G401.6 (cell line): ENCODE measurements around the gene KCNH2.
"Not testable (repeated sequence)": the region's sequence is repeated elsewhere in the genome, so short reads cannot be mapped to it uniquely, and the experiment has no call there.

Experiments
- FAIRE-seq: peaks from 2 replicates; lab custom pipeline; 2012; peaks lifted over from hg19 to GRCh38; lab: Jason Lieb, UNC

The KCNH2 gene

GRCh38 chr7:150978126-150978789 is at the start of gene KCNH2:
Gene KCNH2, minus strand, starts transcription at chr7:150978321. Its CDS starts 408 bp downstream, at chr7:150977913.
- no peak for FAIRE-seq

GRCh38 chr7:151027728-151028130 is 49.6 kb upstream of the KCNH2 start:
- not testable (repeated sequence) for FAIRE-seq

GRCh38 chr7:151026771-151027727 is 48.9 kb upstream of the KCNH2 start:
- FAIRE-seq, result not testable (repeated sequence)

GRCh38 chr7:151025924-151026671 is 48.0 kb upstream of the KCNH2 start:
- no peak for FAIRE-seq

GRCh38 chr7:151024435-151025056 is 46.4 kb upstream of the KCNH2 start, which contains the start of gene ATG9B:
Gene ATG9B, minus strand, starts transcription at chr7:151024494. Its CDS starts 71 bp downstream, at chr7:151024423.
- FAIRE-seq, result no peak

- no peak for FAIRE-seq
These were observed 45.1 kb upstream of the KCNH2 start for GRCh38 chr7:151023232-151023631.

- FAIRE-seq, result no peak
These were observed 42.1 kb upstream of the KCNH2 start for GRCh38 chr7:151020231-151020630.

- no peak for FAIRE-seq
These were observed 41.0 kb upstream of the KCNH2 start for GRCh38 chr7:151019130-151019447.

- no peak for FAIRE-seq
These were observed 40.5 kb upstream of the KCNH2 start for GRCh38 chr7:151018421-151019129.

- FAIRE-seq, result no peak
These were observed 39.9 kb upstream of the KCNH2 start for GRCh38 chr7:151017953-151018420.

- no peak for FAIRE-seq
These were observed 39.3 kb upstream of the KCNH2 start for GRCh38 chr7:151017370-151017952.

- FAIRE-seq, result no peak
These were observed 38.8 kb upstream of the KCNH2 start for GRCh38 chr7:151016942-151017341.

GRCh38 chr7:151016505-151016904 is 38.4 kb upstream of the KCNH2 start:
- FAIRE-seq, result no peak

GRCh38 chr7:151015967-151016366 is 37.8 kb upstream of the KCNH2 start:
- FAIRE-seq, result no peak

- FAIRE-seq, result no peak
These were observed 36.8 kb upstream of the KCNH2 start for GRCh38 chr7:151014950-151015349.

- FAIRE-seq, result no peak
These were observed 35.8 kb upstream of the KCNH2 start for GRCh38 chr7:151013733-151014497.

GRCh38 chr7:151013356-151013732 is 35.2 kb upstream of the KCNH2 start:
- no peak for FAIRE-seq

- FAIRE-seq, result no peak
These were observed 34.8 kb upstream of the KCNH2 start for GRCh38 chr7:151012911-151013347.

GRCh38 chr7:151012031-151012692 is 34.0 kb upstream of the KCNH2 start:
- FAIRE-seq, result peak; percentile 47

- not testable (repeated sequence) for FAIRE-seq
These were observed 33.5 kb upstream of the KCNH2 start for GRCh38 chr7:151011616-151012015.
